Gastroesophageal sphincter (tissue), 3 donors: ENCODE results near the gene EIF3M.

ENCODE experiments used
- CTCF ChIP-seq, 4 experiments: fragments of 200-600 bp in 2 of 4; fragments of 450-650 bp in 2 of 4; sonication (generic) in 1 of 4; IDR thresholded peaks; one replicate each; pipeline ENCODE4 v1.5.1; 2017 to 2019; ENCODE audit warnings: antibody characterized with exemption in 4 of 4, mild to moderate bottlenecking in 2 of 4, moderate library complexity in 2 of 4
- EP300 ChIP-seq: sonication (generic); formaldehyde crosslinking; IDR thresholded peaks from one replicate; pipeline ENCODE4 v1.6.1; 2017; ENCODE audit warnings: antibody characterized with exemption, mild to moderate bottlenecking
- POLR2AphosphoS5 ChIP-seq: sonication (generic); formaldehyde crosslinking; IDR thresholded peaks from one replicate; pipeline ENCODE4 v1.6.1; 2017; ENCODE audit warnings: antibody characterized with exemption

GRCh38 chr11:32549611-32550187 is 33.9 kb upstream of the EIF3M start:
- TF ChIP-seq CTCF (IDR thresholded peaks at IDR 0.05) (no peak), POLR2AphosphoS5 (no peak), EP300 (no peak)
